H1 (cell line): ENCODE results near the gene NT5C1A.

Experiments used
- CHD2 ChIP-seq: IDR thresholded peaks from 2 replicates; pipeline ENCODE4 v1.6.1; 2012; ENCODE audit warnings: low read length, improper control_type of control experiment
- CREB1 ChIP-seq: IDR thresholded peaks from 2 replicates; pipeline ENCODE4 v1.6.1; 2012; ENCODE audit warnings: inconsistent platforms
- CTCF ChIP-seq, 3 experiments: IDR thresholded peaks; 1 replicate in 2 of 3; 2 replicates in 1 of 3; pipeline versions ENCODE4 v1.5.1 to v1.6.1; 2011; ENCODE audit warnings: low read length in 3 of 3, mild to moderate bottlenecking in 3 of 3, inconsistent platforms in 2 of 3, low read depth in 1 of 3, moderate library complexity in 1 of 3; ENCODE audit not compliant: insufficient read depth in 1 of 3; ENCODE audit errors: control extremely low read depth in 1 of 3
- JUN ChIP-seq: IDR thresholded peaks from 2 replicates; pipeline ENCODE4 v1.6.1; 2011; ENCODE audit warnings: low read depth, mild to moderate bottlenecking, improper control_type of control experiment, low read length
- KDM5A ChIP-seq: fragments of 200-600 bp; IDR thresholded peaks from 2 replicates; pipeline ENCODE4 v1.7.1; 2012; ENCODE audit warnings: mild to moderate bottlenecking, low read length, inconsistent platforms, mixed read lengths
- MAFK ChIP-seq: IDR thresholded peaks from 2 replicates; pipeline ENCODE4 v1.6.1; 2012; ENCODE audit warnings: low read depth, mild to moderate bottlenecking, improper control_type of control experiment, low read length
- NRF1 ChIP-seq: IDR thresholded peaks from 2 replicates; pipeline ENCODE4 v1.6.1; 2011; ENCODE audit warnings: mild to moderate bottlenecking, low read depth, low read length, improper control_type of control experiment
- POLR2A ChIP-seq, 2 experiments: IDR thresholded peaks; 1 replicate in 1 of 2; 2 replicates in 1 of 2; pipeline ENCODE4 v1.6.1; 2011; ENCODE audit warnings: low read depth in 2 of 2, low read length in 2 of 2, mild to moderate bottlenecking in 2 of 2; ENCODE audit errors: control extremely low read depth in 1 of 2
- POLR2AphosphoS5 ChIP-seq: IDR thresholded peaks from 2 replicates; pipeline ENCODE4 v1.6.1; 2011; ENCODE audit warnings: low read depth, low read length

GRCh38 chr1:39688706-39689105, 16.8 kb upstream of the NT5C1A start:
- no peak for TF ChIP-seq CTCF (IDR thresholded peaks at IDR 0.05; ENCODE audit: control extremely low read depth in 1 of 3, insufficient read depth in 1 of 3, low read depth in 1 of 3, low read length in 3 of 3)
- no peak for TF ChIP-seq KDM5A
- no peak for TF ChIP-seq POLR2A (IDR thresholded peaks at IDR 0.05; ENCODE audit: control extremely low read depth in 1 of 2, low read depth in 2 of 2, low read length in 2 of 2)
- no peak for TF ChIP-seq CREB1
- TF ChIP-seq JUN = no peak
- no peak for TF ChIP-seq MAFK
- TF ChIP-seq CHD2 = no peak
- no peak for TF ChIP-seq NRF1
- no peak for TF ChIP-seq POLR2AphosphoS5
